ENCODE data around the gene FAR2. TPM values are rescaled to one million over a fixed set of nuclear protein-coding genes. Genes with fewer than 3 reads are reported as not detected.
"Not testable (repeated sequence)": the region's sequence is repeated elsewhere in the genome, so short reads cannot be mapped to it uniquely, and the experiment has no call there.

Gene FAR2
- total RNA-seq, 2 experiments from 2014 or later = 0.53 to 1.6 TPM

DNA sequence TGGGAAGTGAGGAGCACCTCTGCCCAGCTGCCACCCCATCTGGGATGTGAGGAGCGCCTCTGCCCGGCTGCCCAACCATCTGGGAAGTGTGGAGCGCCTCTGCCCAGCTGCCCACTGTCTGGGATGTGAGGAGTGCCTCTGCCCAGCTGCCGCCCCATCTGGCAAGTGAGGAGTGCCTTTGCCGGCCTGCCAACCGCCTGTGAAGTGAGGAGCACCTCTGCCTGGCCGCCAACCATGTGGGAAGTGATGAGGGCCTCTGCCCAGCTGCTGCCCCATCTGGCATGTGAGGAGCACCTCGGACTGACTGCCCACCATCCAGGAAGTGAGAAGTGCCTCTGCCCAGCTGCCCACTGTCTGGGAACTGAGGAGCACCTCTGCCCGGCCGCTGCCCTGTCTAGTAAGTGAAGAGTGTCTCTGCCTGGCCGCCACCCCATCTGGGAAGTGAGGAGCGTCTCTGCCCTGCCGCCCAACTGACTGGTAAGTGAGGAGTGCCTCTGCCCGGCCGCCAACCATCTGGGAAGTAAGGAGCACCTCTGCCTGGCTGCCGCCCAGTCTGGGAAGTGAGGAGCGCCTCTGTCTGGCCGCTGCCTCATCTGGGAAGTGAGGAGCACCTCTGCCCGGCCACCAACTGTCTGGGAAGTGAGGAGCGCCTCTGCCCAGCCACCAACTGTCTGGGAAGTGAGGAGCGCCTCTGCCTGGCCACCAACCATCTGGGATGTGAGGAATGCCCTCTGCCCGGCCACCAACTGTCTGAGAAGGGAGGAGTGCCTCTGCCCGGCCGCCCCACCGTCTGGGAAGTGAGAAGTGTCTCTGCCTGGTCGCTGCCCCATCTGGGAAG, 22.6 kb downstream of the FAR2 start:
- Mint-ChIP-seq H3K36me3 (ENCODE audit: low read depth) (peaks cover 3% of the 10 kb centered on the region), H3K9me3 (no peaks in the 10 kb centered on the region), H3K4me3 (no peak overlapping the region), H3K4me1 (ENCODE audit: low read depth) (no peaks in the 10 kb centered on the region), H3K27ac (no peak overlapping the region), H3K27me3 (no peaks in the 10 kb centered on the region)
- CTCF ChIA-PET = no interaction called here
- peaks cover 0 to 8% of the 10 kb centered on the region in 2 experiments for H3K9me3 ChIP-seq (ENCODE audit: control insufficient read depth in 1 of 2, insufficient read depth in 1 of 2, low read length in 2 of 2)
- intact Hi-C loops (cut with DNase I, micrococcal nuclease) = no loop called here
- POLR2A ChIA-PET = no interaction called here
- ATAC-seq (ENCODE audit: poor library complexity) (no peak), DNase-seq (no peak)
- peaks cover 3% of the 10 kb centered on the region for H3K36me3 ChIP-seq (ENCODE audit: insufficient read depth, low read length)
- H3K4me3 ChIP-seq (ENCODE audit: low read length) = no peak overlapping the region
- H3K27me3 ChIP-seq (ENCODE audit: control insufficient read depth in 1 of 2, insufficient read depth in 2 of 2, low read length in 2 of 2) = no peaks in the 10 kb centered on the region
- TF ChIP-seq, protein P1, sequence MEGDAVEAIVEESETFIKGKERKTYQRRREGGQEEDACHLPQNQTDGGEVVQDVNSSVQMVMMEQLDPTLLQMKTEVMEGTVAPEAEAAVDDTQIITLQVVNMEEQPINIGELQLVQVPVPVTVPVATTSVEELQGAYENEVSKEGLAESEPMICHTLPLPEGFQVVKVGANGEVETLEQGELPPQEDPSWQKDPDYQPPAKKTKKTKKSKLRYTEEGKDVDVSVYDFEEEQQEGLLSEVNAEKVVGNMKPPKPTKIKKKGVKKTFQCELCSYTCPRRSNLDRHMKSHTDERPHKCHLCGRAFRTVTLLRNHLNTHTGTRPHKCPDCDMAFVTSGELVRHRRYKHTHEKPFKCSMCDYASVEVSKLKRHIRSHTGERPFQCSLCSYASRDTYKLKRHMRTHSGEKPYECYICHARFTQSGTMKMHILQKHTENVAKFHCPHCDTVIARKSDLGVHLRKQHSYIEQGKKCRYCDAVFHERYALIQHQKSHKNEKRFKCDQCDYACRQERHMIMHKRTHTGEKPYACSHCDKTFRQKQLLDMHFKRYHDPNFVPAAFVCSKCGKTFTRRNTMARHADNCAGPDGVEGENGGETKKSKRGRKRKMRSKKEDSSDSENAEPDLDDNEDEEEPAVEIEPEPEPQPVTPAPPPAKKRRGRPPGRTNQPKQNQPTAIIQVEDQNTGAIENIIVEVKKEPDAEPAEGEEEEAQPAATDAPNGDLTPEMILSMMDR (IDR thresholded peaks at IDR 0.05) = no peak
- no peak overlapping the region for H3K27ac ChIP-seq (ENCODE audit: low read depth in 1 of 2, low read length in 2 of 2)
- no peaks in the 10 kb centered on the region for H3K4me1 ChIP-seq (ENCODE audit: insufficient read depth, low read length)

- ATAC-seq (ENCODE audit: poor library complexity) (no peak), DNase-seq (peak in 1 of 14 experiments; percentile 16)
- Mint-ChIP-seq H3K4me3 (no peak overlapping the region), H3K27ac (no peak overlapping the region), H3K4me1 (ENCODE audit: low read depth) (no peaks in the 10 kb centered on the region), H3K36me3 (ENCODE audit: low read depth) (no peaks in the 10 kb centered on the region), H3K9me3 (no peaks in the 10 kb centered on the region), H3K27me3 (no peaks in the 10 kb centered on the region)
- intact Hi-C loops (cut with DNase I, micrococcal nuclease) = no loop called here
- H3K9me3 ChIP-seq (ENCODE audit: control insufficient read depth in 1 of 2, insufficient read depth in 1 of 2, low read length in 2 of 2) = peaks cover 0 to 1% of the 10 kb centered on the region in 2 experiments
- H3K4me3 ChIP-seq (ENCODE audit: low read length) = no peak overlapping the region
- no peaks in the 10 kb centered on the region for H3K4me1 ChIP-seq (ENCODE audit: insufficient read depth, low read length)
- ChIA-PET POLR2A (no interaction called here), CTCF (no interaction called here)
- H3K27me3 ChIP-seq (ENCODE audit: control insufficient read depth in 1 of 2, insufficient read depth in 2 of 2, low read length in 2 of 2) = no peaks in the 10 kb centered on the region
- H3K27ac ChIP-seq (ENCODE audit: low read depth in 1 of 2, low read length in 2 of 2) = no peak overlapping the region
- TF ChIP-seq, protein P1 (IDR thresholded peaks at IDR 0.05) = no peak
- no peaks in the 10 kb centered on the region for H3K36me3 ChIP-seq (ENCODE audit: insufficient read depth, low read length)
Observed at GRCh38 chr12:29176941-29177340, 27.9 kb downstream of the FAR2 start.

DNA sequence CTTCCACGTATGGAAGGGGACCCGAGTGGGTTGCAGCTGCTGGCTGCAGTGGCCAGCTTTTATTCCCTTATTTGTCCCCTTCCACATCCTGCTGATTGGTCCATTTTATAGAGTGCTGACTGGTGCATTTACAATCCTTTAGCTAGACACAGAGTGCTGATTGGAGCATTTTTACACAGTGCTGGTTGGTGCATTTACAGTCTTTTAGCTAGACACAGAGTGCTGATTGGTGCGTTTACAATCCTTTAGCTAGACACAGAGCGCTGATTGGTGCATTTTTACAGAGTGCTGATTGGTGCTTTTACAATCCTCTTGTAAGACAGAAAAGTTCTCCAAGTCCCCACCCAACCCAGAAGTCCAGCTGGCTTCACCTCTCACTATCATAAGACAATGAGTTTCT, 33.2 kb downstream of the FAR2 start:
- H3K9me3 ChIP-seq (ENCODE audit: control insufficient read depth in 1 of 2, insufficient read depth in 1 of 2, low read length in 2 of 2); H3K27ac Mint-ChIP-seq; intact Hi-C loops (cut with DNase I, micrococcal nuclease); DNase-seq; H3K4me3 ChIP-seq (ENCODE audit: low read length); POLR2A ChIA-PET; H3K27ac ChIP-seq (ENCODE audit: low read depth in 1 of 2, low read length in 2 of 2); H3K36me3 Mint-ChIP-seq (ENCODE audit: low read depth); ATAC-seq (ENCODE audit: poor library complexity); H3K4me1 ChIP-seq (ENCODE audit: insufficient read depth, low read length); H3K4me3 Mint-ChIP-seq; CTCF ChIA-PET; H3K9me3 Mint-ChIP-seq; H3K36me3 ChIP-seq (ENCODE audit: insufficient read depth, low read length); H3K27me3 Mint-ChIP-seq; H3K27me3 ChIP-seq (ENCODE audit: control insufficient read depth in 1 of 2, insufficient read depth in 2 of 2, low read length in 2 of 2); H3K4me1 Mint-ChIP-seq (ENCODE audit: low read depth): not testable (repeated sequence)

DNA sequence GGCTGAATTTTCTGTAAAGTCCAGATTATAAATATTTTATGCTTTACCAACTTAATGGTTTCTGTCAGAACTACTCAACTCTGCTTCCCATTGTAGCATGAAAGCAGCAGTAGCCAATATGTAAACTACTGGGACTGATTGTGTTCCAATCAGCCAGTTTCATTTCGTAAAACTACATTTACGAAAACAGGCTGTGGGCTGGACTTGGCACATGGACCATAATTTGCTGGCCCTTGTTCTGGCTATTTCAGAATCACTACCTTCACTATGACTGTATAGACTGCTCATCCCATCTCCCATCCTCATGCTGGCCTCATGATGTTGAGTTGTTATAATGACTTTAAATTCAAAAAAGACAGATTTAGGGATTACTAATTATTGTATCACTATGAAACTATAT, 38.7 kb downstream of the FAR2 start:
- POLR2A ChIA-PET = no interaction called here

More for the DNA sequence above, 38.7 kb downstream of the FAR2 start:
- no peaks in the 10 kb centered on the region for H3K4me1 Mint-ChIP-seq (ENCODE audit: low read depth)
- H3K27me3 Mint-ChIP-seq = no peaks in the 10 kb centered on the region
- intact Hi-C loops (cut with DNase I, micrococcal nuclease) = no loop called here
- no peaks in the 10 kb centered on the region for H3K36me3 Mint-ChIP-seq (ENCODE audit: low read depth)
- no peaks in the 10 kb centered on the region for H3K4me1 ChIP-seq (ENCODE audit: insufficient read depth, low read length)
- H3K4me3 ChIP-seq (ENCODE audit: low read length) = no peak overlapping the region
- no peak overlapping the region for H3K4me3 Mint-ChIP-seq
- ATAC-seq (ENCODE audit: poor library complexity) (no peak), DNase-seq (no peak)
- no peaks in the 10 kb centered on the region for H3K9me3 ChIP-seq (ENCODE audit: control insufficient read depth in 1 of 2, insufficient read depth in 1 of 2, low read length in 2 of 2)
- H3K27ac Mint-ChIP-seq = no peak overlapping the region
- H3K27ac ChIP-seq (ENCODE audit: low read depth in 1 of 2, low read length in 2 of 2) = no peak overlapping the region
- H3K9me3 Mint-ChIP-seq = peaks cover 2% of the 10 kb centered on the region
- CTCF ChIA-PET = no interaction called here
- H3K36me3 ChIP-seq (ENCODE audit: insufficient read depth, low read length) = no peaks in the 10 kb centered on the region
- TF ChIP-seq, protein P1 (IDR thresholded peaks at IDR 0.05) = no peak
- H3K27me3 ChIP-seq (ENCODE audit: control insufficient read depth in 1 of 2, insufficient read depth in 2 of 2, low read length in 2 of 2) = no peaks in the 10 kb centered on the region

All from CD4-positive, alpha-beta T cell (primary cell).